Stimulated activated CD8-positive, alpha-beta memory T cell treated with anti-CD3 and anti-CD28 coated beads, Interleukin-7, amount 100 ng/mL, for 4 hours (primary cell): ENCODE measurements around the gene GJD3.
"Not testable (repeated sequence)": the region's sequence is repeated elsewhere in the genome, so short reads cannot be mapped to it uniquely, and the experiment has no call there.

ENCODE experiments used
- DNase-seq, 2 donors: peaks; one replicate each; pipeline ENCODE4 v3.0.0-alpha.2; 2020; ENCODE audit warnings: low read depth in 2 of 2

The GJD3 gene

DNA sequence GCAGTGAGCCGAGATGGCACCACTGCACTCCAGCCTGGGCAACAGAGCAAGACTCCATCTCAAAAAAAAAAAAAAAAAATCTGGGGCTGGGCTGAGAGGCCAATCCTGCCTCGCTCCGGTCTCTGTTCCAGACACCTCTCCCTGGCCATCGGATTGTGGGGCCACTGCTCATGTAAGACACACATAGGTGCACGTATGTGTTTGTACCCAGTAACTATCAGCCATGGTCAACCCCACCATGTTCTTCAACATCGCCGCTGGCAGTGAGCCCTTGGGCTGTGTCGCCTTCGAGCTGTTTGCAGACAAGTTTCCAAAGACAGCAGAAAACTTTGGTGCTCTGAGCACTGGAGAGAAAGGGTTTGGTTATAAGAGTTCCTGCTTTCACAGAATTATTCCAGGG, 3.2 kb upstream of the GJD3 start:
- not testable (repeated sequence) for DNase-seq

DNA sequence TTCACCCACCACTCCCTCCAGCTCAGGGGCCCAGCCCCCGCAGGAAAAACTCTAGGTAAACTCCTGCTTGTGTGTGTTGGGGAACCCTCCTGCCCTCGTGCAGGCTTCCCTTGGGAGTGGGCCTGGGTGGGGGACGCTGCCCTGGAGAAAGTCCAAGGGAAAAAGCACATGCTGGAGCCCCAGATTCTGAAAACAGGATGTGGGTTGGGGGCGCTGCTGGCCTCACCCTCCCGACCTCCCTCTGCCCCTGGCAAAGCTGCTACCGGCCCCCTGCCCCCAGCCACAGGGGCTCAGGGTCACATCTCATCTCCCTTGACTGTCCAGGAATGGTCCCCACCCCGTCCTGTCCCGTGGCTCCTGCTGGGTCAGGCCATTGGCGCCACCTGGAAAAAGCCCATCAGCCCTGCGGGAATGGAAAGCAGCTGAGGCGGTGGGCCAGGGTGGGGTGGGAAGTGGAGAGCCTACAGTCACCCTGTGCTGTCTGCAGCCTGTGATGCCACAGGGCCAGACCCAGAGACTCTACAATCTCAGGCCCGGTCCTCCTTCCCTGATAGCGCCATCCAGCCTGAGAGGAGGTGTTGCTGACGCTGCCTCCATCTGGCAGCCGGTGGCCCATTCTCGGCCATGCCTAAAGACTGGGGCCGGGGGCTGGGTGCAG, 2.5 kb upstream of the GJD3 start:
- no peak for DNase-seq

- DNase-seq: no peak
These were observed 1.7 kb upstream of the GJD3 start for GRCh38 chr17:40366076-40366860.

DNA sequence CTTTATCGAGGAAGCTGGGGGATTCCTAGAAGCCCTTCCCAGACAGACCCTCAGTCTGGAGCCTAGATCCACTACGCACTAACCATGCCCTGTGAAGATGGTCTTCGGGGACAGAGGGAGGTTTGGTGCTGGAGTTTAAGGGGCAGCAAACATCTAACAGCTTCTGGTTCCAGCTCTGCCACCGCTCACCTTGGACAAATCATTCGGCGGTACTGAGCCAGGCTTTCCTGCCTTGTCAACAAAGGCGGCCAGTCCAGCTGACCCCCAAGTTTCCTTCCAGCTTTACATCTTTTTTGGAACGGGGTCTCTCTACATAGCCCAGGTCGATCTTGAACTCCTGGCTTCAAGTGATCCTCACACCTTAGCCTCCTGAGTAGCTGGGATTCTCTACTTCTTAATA, 369 bp upstream of the GJD3 start:
- no peak for DNase-seq

DNA sequence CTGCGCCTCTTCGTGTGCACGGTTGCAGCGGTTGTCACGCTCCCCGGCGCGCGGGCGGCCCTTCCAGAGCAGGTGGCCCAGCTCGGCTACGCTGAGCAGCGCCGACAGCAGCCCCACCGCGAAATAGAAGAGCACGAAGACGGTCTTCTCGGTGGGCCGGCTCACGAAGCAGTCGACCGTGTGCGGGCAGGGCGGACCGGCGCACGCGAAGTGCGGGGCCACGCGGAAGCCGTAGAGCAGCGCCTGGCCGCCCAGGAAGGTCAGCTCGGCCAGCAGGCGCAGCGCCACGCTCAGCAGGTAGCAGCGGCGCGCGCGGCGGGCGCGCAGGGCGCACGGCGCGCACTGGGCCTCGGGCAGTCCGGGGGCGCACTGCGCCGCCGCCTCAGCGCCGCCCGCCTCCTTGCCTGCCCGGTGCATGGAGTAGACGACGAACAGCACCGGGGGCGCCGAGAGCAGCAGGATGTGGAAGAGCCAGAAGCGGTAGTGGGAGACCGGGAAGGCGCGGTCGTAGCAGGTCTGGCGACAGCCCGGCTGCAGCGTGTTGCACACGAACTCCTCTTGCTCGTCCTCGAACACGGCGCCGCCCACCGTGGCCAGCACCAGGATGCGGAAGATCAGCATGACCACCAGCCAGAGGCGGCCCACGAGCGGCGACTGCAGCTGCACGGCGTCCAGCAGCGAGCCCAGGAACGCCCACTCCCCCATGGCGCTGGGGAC, 1.3 kb downstream of the GJD3 start:
- no peak for DNase-seq

DNA sequence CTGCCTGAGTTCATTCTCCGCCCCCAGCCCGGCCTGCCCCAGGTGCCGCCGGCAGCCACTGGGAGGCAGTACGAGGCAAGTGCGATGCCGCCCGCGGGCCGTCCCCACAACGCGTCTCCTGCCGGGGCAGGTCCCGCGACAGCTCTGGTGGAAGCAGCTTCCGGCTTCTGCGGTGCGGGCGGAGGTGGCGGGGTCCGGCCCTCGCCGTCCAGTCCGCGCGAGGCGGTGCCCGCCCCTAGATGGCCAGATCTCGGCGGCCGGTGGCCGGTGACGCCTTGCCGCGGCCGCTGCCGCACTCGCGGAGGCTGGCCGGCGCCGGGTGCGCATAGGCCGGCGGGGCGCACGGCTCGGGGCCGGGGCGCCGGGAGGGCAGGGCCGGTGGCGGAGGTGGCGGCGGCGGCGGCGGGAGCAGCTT, 1.8 kb downstream of the GJD3 start:
- peak; percentile 53 to 69 for DNase-seq

DNA sequence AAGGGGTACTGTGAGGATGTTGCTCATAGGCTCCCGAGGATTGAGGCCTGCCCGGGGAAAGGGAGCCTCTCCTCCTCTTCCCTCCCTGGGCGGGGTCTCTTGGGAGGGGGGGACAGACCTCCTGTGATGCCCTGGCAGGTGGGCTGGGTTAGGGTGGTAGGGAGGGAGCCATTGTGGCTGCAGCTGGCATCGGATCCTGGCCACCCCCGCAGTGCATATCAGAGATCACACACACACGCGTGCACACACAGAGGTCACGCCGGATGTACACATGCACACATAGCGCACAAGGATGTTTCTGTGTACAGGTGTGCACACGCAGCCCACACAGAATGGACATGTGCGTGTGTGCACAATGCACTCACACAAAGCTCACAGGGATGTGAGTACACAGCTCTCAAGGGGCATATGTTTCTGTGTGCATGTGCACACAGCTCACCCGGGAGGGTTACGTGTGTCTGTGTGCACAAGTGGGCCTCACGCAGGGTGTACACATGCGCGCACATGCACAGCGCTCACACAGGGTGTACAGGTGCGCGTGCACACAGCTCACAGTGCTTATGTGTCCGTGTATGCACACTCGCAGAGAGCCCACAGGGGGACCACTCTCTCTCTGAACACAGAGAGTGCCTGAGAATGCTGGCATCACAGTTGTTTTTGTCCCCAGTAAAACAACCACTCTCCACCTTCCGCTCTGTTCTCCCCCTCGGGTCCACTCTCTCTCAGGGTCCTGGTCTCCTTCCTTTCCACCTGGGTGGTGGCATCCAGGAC, 2.4 kb downstream of the GJD3 start:
- no peak for DNase-seq

GRCh38 chr17:40361063-40361924, 3.2 kb downstream of the GJD3 start:
- DNase-seq: no peak

GRCh38 chr17:40360091-40360490, 4.4 kb downstream of the GJD3 start:
- DNase-seq: no peak

DNA sequence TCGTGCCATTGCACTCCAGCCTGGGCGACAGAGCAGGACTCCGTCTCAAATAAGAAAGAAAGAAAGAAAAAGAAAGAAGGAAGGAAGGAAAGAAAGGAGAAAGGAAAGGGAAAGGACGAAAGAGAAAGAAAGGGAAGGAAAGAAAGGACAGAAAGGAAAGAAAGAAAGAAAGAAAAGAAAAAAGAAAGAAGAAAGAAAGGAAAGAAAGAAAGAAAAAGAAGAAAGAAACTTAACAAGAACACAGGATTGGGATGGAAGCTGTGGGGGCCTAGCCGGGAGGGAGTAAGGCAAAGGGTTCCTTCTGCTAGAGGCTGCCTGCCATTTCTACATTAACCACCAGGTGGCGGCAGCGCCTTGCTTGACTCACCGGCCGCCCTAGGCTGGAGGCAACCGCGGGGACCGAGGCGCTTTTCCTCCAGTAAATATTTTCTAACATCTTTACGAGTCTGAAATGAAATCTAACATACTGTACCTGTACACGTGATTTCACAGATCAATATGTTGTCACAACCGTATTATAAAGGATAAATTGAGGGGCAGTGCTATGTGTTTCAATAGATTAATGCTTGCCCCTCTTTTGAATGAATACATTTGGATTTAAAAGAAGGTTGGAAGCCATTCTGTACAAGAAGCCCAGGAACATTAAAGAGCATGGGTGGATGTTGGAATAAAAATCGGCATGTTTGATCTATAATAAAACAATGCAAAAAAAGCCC, 6.1 kb downstream of the GJD3 start:
- peak; percentile 77 to 79 for DNase-seq

DNA sequence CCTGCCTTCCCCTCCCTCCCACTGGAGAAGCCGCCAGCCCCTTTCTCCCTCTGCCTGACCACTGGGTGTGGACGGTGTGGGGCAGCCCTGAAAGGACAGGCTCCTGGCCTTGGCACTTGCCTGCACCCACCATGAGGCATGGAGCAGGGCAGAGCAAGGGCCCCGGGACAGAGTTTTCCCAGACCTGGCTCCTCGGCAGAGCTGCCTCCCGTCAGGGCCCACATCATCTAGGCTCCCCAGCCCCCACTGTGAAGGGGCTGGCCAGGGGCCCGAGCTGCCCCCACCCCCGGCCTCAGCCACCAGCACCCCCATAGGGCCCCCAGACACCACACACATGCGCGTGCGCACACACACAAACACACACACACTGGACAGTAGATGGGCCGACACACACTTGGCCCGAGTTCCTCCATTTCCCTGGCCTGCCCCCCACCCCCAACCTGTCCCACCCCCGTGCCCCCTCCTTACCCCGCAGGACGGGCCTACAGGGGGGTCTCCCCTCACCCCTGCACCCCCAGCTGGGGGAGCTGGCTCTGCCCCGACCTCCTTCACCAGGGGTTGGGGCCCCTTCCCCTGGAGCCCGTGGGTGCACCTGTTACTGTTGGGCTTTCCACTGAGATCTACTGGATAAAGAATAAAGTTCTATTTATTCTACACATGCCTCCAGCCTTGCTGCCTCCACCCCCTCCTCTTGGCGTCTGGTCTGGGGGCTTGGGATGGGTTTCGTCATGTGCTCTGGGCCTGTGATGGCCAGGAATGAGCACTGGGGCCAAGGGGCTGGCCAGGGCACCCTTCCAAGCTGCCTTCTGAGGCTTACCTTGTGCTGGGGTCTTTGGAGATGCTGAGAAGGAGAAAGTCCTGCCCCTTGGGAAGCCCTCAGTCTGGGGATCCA, 7.3 kb downstream of the GJD3 start:
- no peak for DNase-seq

DNA sequence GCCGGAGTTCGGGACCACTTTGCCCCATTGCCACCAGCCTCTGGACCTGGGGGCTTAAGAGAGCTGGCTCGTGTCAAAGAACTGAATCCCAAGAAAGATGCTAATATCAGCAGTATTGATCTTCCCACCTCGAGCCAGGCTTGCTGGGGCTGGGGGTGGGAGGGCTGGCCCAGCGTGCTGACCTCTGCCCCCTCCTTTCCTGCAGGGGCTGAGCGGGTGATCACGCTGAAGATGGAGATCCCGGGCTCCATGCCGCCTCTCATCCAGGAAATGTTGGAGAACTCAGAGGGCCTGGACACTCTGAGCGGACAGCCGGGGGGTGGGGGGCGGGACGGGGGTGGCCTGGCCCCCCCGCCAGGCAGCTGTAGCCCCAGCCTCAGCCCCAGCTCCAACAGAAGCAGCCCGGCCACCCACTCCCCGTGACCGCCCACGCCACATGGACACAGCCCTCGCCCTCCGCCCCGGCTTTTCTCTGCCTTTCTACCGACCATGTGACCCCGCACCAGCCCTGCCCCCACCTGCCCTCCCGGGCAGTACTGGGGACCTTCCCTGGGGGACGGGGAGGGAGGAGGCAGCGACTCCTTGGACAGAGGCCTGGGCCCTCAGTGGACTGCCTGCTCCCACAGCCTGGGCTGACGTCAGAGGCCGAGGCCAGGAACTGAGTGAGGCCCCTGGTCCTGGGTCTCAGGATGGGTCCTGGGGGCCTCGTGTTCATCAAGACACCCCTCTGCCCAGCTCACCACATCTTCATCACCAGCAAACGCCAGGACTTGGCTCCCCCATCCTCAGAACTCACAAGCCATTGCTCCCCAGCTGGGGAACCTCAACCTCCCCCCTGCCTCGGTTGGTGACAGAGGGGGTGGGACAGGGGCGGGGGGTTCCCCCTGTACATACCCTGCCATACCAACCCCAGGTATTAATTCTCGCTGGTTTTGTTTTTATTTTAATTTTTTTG, 8.5 kb downstream of the GJD3 start:
- no peak for DNase-seq

- DNase-seq: peak; percentile 40 to 56
These were observed 9.3 kb downstream of the GJD3 start for GRCh38 chr17:40355123-40355803.

DNA sequence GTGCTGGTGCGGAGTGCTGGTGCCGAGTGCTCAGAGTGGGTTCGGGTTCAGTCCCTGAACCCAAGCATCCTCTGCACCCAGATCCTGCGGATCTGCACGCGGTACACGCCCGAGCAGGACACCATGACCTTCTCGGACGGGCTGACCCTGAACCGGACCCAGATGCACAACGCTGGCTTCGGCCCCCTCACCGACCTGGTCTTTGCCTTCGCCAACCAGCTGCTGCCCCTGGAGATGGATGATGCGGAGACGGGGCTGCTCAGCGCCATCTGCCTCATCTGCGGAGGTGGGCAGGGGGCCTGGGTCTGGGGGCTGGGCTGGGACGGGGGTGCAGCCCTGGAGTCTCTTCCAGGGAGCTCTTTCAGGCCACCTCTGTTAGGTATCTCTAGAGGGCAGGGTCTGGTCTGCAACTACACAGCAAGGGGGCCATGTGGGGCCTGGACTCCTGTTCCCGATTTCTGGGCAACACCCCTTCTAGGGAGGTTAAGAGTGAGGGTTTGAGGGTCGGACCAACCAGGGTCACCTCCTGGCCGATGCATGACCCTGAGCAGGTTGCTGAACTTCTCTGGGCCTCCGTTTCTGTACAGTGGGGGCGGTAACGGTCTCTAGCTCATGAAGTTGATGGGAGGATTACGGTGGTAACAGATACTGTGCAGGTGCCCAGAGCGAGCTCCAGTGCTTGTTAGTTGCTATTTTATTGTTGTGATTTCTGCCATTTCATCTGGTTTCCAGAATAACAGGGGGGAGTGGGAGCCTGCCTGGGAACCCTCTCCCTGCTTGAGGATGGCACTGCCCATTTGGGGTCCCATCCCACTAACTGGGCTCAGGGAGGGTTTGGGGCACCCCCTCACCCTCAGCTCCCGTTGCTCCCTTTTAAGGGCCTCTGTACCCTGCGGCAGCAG, 10.1 kb downstream of the GJD3 start:
- no peak for DNase-seq

- DNase-seq: no peak
These were observed 11.7 kb downstream of the GJD3 start for GRCh38 chr17:40352779-40353394.

- DNase-seq: no peak
These were observed 12.2 kb downstream of the GJD3 start for GRCh38 chr17:40352237-40352778.
